Measurements from ENCODE around the gene HMCES. TPM values are rescaled to one million over a fixed set of nuclear protein-coding genes. Genes with fewer than 3 reads are reported as not detected.
"Not testable (repeated sequence)": the region's sequence is repeated elsewhere in the genome, so short reads cannot be mapped to it uniquely, and the experiment has no call there.

HMCES gene
- polyA plus RNA-seq, 4 donors, result 37.8 to 53.5 (median 50.3) TPM

GRCh38 chr3:129256270-129256669 lies 22.4 kb upstream of the HMCES start:
- no peak for DNase-seq (ENCODE audit: low read depth in 4 of 4, low spot score in 3 of 4)

GRCh38 chr3:129257609-129258008 lies 21.1 kb upstream of the HMCES start:
- DNase-seq (ENCODE audit: low read depth in 4 of 4, low spot score in 3 of 4), result no peak

- DNase-seq (ENCODE audit: low read depth in 4 of 4, low spot score in 3 of 4), result no peak
Observed at GRCh38 chr3:129259612-129260477, 18.8 kb upstream of the HMCES start.

DNA sequence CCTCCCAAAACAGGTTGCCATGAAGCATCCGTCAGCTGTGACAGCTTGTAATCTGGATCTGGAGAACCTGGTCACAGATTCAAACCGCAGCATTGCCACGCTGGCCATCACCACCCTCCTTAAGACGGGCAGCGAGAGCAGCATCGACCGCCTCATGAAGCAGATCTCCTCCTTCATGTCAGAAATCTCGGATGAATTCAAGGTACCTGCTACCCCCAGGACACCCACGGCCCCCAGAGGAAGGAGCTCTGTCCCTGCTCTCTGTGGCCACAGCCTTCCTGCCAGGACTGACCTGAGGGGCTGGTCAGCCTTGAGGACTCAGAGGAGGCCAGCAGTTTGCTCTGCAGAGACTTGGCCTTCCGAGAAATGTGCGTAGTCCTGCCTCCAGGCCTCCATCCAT lies 18.1 kb upstream of the HMCES start:
- DNase-seq (ENCODE audit: low read depth in 4 of 4, low spot score in 3 of 4), result no peak

DNA sequence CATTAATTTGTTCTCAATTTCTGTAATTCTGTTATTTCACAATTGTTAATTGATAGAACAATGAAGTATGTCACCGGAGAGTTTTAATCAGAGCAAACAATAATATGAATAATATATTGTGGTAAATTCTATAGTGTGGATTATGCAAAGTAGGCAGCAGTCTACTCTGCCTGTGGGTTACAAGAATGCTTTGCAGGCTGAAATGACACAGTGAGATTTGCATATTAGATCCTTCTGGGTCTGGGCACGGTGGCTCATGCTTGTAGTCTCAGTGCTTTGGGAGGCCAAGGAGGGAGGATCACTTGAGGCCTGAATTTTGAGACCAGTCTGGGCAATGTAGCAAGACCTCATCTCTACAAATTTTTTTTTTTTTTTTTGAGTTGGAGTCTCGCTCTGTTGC lies 16.8 kb upstream of the HMCES start:
- no peak for DNase-seq (ENCODE audit: low read depth in 4 of 4, low spot score in 3 of 4)

DNA sequence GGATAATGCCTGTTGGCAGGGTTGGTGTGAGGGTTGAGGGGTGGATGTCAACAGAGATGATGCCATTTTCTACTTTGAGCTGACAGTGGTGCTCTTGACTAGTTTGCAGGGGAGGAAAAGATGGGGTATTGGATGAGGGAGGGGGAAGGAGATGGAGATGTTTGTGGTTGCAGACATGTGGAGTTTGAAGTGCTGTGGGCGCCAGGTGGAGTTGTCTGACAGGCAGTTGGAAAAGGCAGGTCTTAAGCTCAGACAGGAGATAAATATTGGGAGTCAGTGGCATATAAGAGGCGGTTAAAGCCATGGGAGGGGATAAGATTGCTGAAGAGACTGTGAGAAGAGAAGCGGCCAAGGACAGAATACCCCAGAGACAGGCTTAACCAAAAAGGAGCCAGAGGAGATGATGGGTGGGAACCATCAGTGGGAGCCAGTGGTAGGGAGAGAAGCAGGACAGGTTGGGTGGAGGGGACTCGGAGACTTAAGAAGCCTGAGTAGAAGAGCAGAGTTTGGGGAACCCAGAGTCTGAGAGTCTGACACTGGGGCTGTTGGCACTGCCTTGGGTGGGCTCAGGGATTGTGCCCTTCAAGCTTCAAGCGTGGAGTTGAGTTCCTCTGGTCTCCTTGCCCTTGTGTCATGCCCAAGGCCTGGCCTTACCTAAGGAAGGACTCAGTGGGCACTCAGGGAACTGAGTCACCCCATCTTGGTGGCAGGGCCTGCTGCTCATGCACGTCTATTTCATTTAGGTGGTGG lies 15.3 kb upstream of the HMCES start:
- no peak for DNase-seq (ENCODE audit: low read depth in 4 of 4, low spot score in 3 of 4)

DNA sequence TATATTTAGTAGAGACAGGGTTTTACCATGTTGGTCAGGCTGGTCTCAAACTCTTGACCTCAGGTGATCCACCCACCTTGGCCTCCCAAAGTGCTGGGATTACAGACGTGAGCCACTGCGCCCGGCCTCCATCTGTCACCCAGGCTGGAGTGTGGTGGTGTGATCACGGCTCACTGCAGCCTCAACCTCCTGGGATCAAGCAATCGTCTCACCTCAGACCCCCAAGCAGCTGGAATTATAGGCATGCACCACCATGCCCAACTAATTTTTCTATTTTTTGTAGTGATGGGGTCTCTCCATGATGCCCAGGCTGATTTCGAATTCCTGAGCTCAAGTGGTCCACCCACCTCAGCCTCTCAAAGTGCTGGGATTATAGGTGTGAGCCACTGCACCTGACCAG lies 13.7 kb upstream of the HMCES start:
- DNase-seq (ENCODE audit: low read depth in 4 of 4, low spot score in 3 of 4), result not testable (repeated sequence)

DNA sequence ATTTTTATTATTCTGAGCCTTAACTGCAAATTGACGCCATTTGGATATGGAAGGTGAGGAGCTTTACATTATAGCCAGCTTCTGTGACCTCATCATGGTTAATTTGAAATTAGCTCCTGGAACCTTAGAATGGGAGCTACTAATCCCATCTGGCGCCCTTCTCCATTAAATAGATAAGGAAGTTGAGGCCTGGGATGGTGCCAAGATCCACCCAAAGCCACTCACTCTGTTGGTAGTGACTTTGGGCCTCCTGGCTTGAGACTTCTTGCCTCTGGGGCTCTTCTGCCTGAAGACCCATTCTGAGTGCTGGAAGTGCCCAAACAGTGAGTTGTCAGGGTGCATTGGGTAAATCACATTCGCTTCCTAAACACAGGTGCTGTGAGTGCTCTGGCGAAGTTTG lies 12.0 kb upstream of the HMCES start:
- DNase-seq (ENCODE audit: low read depth in 4 of 4, low spot score in 3 of 4), result no peak

GRCh38 chr3:129268396-129268795 lies 10.3 kb upstream of the HMCES start:
- DNase-seq (ENCODE audit: low read depth in 4 of 4, low spot score in 3 of 4), result no peak

GRCh38 chr3:129271674-129272073 lies 7.0 kb upstream of the HMCES start:
- DNase-seq (ENCODE audit: low read depth in 4 of 4, low spot score in 3 of 4), result no peak

DNA sequence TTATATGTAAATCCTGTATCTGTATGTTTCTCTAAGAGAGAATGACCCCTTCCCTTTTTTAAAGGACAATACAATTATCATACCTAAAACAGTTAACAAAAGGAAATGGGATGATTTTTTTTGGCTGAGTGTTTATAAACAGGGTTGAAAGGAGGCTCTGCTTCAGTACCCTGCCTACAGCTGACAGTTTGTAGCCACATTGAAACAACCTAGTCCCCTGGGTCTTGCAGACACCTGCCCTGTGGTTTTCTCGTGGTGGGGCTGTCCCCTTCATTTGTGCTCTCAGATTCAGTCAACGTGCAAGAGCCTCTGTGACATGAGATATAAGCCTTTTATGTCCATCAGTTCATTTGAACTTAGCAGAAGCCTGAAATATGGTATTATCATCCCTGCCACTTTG lies 2.3 kb upstream of the HMCES start:
- no peak for DNase-seq (ENCODE audit: low read depth in 4 of 4, low spot score in 3 of 4)

GRCh38 chr3:129277829-129278271 lies 820 bp upstream of the HMCES start:
- DNase-seq (ENCODE audit: low read depth in 4 of 4, low spot score in 3 of 4), result peak in 1 of 4 donors; percentile 4

DNA sequence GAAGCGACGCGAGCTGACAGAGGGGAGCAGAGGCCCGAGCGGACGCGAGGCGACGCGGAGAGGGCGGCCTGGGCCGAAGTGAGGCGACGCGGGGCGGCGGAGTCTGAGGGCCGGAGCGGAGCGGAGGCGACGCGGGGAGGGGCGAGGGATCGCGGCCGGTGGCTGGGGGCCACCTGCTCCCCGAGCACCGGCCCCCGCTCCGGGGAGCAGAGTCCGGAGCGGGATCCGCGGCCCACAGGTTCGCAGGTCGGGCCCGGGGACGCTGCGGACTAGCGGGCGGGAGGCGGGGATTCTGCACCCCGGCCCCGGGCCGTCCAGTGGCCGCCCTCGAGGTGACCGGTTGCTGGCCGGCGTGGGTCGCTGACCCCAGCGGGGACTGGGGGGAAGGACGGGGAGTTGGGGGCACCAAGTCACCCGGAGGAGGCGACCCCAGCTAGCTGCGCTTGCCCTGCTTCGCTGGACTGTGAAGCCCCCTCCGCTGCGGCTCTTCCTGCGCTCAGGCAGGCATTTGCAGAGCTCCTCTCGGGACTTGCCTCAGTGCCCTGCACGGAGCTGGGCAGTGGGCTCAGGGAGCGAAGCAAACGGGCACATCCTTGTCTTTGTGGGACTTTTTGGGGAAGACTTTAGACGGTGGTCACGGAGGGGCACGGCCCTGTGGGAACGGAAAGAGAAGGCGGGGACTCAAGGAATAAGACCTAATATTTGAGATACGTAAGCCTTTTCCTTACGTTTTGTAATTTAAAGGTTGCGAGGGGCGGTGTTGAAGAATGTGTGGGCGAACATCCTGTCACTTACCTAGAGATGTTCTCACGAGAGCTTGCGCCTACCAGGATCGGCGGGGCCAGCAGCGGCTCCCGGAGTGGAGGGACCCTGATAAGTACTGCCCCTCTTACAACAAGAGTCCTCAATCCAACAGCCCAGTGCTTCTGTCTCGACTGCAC lies 566 bp downstream of the HMCES start:
- peak in 3 of 4 donors; percentile 24 to 44 (median 30) for DNase-seq (ENCODE audit: low read depth in 4 of 4, low spot score in 3 of 4)

GRCh38 chr3:129280183-129280582 lies 1.5 kb downstream of the HMCES start:
- no peak for DNase-seq (ENCODE audit: low read depth in 4 of 4, low spot score in 3 of 4)

DNA sequence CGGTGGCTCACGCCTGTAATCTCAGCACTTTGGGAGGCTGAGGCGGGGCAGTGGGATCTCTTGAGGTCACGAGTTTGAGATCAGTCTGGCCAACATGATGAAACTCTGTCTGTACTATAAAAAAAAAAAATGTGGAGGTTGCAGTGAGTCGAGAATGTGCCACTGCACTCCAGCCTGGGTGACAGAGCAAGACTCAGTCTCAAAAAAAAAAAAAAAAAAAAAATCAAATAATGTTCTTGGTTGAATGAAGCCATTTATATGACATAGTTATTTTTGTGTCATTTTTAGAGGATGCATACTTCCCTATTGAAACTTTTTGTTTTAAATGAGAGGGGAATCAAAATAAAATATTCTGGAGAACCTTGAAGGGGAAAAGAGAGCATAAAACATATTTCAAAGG lies 3.1 kb downstream of the HMCES start:
- DNase-seq (ENCODE audit: low read depth in 4 of 4, low spot score in 3 of 4), result no peak

DNA sequence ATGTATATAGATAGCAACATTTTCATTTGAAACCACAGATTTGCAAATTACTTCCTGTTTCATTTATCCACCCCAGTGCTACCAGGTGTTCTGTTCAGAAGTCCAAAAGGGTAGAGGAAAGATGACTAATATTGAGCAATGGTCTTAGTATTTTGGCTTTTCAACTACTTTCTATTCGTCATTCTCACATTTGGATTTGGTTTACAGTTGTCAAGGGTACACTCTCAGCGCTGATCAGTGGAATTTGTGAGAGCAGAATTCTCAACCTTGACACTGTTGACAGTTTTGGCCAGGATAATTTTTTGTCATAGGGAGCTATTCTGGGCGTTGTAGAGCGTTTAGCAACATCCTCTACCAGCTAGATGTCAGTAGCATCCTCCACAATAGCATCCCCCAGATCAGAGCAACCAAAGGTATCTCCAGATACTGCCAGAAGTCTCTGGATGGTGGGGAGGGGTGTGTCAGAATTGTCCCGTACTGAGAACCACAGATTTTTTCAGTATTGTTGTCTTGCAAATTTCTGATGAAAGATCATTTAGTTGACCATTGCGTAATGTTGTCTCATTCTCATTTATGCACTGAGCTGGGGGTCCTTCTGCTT lies 4.2 kb downstream of the HMCES start:
- DNase-seq (ENCODE audit: low read depth in 4 of 4, low spot score in 3 of 4), result no peak

DNA sequence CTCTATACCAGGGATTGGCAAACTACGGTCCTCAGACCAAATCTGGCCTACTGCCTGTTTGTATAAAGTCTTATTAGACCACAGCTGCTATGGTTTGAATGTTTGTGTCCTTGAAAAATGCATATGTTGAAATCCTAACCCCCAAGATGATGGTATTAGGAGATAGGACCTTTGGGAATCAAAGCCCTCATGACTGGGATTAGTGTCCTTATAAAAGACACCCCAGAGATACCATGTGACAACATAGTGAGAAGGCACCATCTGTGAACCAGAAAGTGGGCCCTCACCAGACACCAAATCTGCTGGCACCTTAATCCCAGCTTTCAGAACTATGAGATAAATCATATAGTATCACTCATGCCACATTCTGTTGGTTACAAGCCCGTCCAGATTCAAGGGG lies 7.4 kb downstream of the HMCES start:
- DNase-seq (ENCODE audit: low read depth in 4 of 4, low spot score in 3 of 4), result no peak

GRCh38 chr3:129288446-129288845 lies 9.8 kb downstream of the HMCES start:
- DNase-seq (ENCODE audit: low read depth in 4 of 4, low spot score in 3 of 4), result no peak

GRCh38 chr3:129289201-129289921 lies 10.7 kb downstream of the HMCES start:
- no peak for DNase-seq (ENCODE audit: low read depth in 4 of 4, low spot score in 3 of 4)
